Activated T-cell treated with anti-CD3 and anti-CD28 coated beads for 4 hours (primary cell): Measurements from ENCODE around the gene ZCCHC12.
A peak's percentile ranks its signal among the peaks of the same experiment; 100 is the strongest.
"Not testable (repeated sequence)": the region's sequence is repeated elsewhere in the genome, so short reads cannot be mapped to it uniquely, and the experiment has no call there.

ENCODE experiments used
- DNase-seq: peaks from one replicate; pipeline ENCODE4 v3.0.0-alpha.2; 2020

The ZCCHC12 gene

GRCh38 chrX:118823263-118824172, at the start of gene ZCCHC12:
Gene ZCCHC12, plus strand, starts transcription at chrX:118823824. Its CDS starts 1,421 bp downstream, at chrX:118825245.
- DNase-seq = peak; percentile 6

- no peak for DNase-seq
Observed at GRCh38 chrX:118779581-118779980, 44.0 kb upstream of the ZCCHC12 start.

GRCh38 chrX:118780509-118780908, 43.1 kb upstream of the ZCCHC12 start:
- DNase-seq = no peak

- no peak for DNase-seq
Observed at GRCh38 chrX:118780911-118781310, 42.7 kb upstream of the ZCCHC12 start.

- no peak for DNase-seq
Observed at GRCh38 chrX:118795528-118796280, 27.9 kb upstream of the ZCCHC12 start.

- no peak for DNase-seq
Observed at GRCh38 chrX:118802857-118803256, 20.8 kb upstream of the ZCCHC12 start.

- DNase-seq = no peak
Observed at GRCh38 chrX:118807151-118808017, 16.2 kb upstream of the ZCCHC12 start.

- DNase-seq = not testable (repeated sequence)
Observed at GRCh38 chrX:118817257-118817656, 6.4 kb upstream of the ZCCHC12 start.

GRCh38 chrX:118824173-118824730, 628 bp downstream of the ZCCHC12 start:
- DNase-seq = no peak

GRCh38 chrX:118825227-118825626, 1.6 kb downstream of the ZCCHC12 start:
- no peak for DNase-seq

GRCh38 chrX:118839334-118839958, 15.8 kb downstream of the ZCCHC12 start:
- peak; percentile 27 for DNase-seq

- DNase-seq = no peak
Observed at GRCh38 chrX:118847676-118848075, 24.1 kb downstream of the ZCCHC12 start.

GRCh38 chrX:118853596-118853995, 30.0 kb downstream of the ZCCHC12 start:
- DNase-seq = no peak

GRCh38 chrX:118855681-118856310, 32.2 kb downstream of the ZCCHC12 start:
- no peak for DNase-seq

- DNase-seq = no peak
Observed at GRCh38 chrX:118857006-118857405, 33.4 kb downstream of the ZCCHC12 start.

GRCh38 chrX:118861338-118861737, 37.7 kb downstream of the ZCCHC12 start:
- no peak for DNase-seq

GRCh38 chrX:118862091-118862490, 38.5 kb downstream of the ZCCHC12 start:
- no peak for DNase-seq

- DNase-seq = no peak
Observed at GRCh38 chrX:118862979-118863378, 39.4 kb downstream of the ZCCHC12 start.

GRCh38 chrX:118864063-118864635, 40.5 kb downstream of the ZCCHC12 start:
- DNase-seq = no peak

GRCh38 chrX:118865231-118865630, 41.6 kb downstream of the ZCCHC12 start:
- DNase-seq = no peak

- DNase-seq = no peak
Observed at GRCh38 chrX:118867251-118867650, 43.6 kb downstream of the ZCCHC12 start.
